HG02981 (cell line): ENCODE measurements around the gene TRABD2B.

Source experiments
- ATAC-seq: cut with Tn5 transposase; IDR thresholded peaks from one replicate; pipeline ENCODE4 v1.9.1; 2021; ENCODE audit warnings: mild to moderate bottlenecking, moderate library complexity; ENCODE audit not compliant: unreplicated experiment

Gene TRABD2B

DNA sequence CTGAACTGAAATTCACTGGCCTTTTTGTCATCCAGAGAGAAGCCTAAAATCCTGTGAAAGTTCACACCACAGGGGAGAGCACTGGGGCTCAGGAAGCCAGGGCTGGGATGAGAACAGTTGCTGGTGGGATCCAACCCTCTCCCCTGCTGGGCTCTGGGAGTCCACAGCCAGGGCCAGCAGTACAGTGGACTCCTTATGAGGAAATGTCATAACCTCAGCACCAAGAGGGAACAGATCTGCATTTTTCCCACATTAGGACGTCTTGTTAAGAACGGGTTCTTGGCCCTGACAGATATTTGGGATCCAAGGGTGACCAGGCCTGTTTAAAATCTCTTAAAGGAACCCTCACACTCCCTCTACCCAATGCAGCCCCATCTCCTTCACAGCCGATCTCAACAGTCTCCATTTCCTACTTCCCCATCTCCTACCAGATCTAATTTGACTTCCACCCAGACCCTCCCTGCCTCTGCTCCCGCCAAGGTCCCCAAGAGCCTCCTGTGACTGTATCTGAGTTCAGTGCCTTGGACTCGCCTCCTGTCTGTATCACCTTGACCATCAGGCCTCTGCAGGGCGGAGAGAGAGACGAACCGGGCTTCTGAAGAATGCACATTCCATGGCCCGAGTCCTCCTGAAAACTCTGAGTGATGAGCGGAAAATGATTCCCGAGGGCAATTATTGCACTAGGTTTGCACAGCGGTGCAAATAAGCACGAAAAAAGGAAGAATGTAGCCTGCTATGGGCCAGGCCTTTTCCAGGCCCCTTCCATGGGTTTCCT is 159.9 kb downstream of the TRABD2B start:
- ATAC-seq = no peak

DNA sequence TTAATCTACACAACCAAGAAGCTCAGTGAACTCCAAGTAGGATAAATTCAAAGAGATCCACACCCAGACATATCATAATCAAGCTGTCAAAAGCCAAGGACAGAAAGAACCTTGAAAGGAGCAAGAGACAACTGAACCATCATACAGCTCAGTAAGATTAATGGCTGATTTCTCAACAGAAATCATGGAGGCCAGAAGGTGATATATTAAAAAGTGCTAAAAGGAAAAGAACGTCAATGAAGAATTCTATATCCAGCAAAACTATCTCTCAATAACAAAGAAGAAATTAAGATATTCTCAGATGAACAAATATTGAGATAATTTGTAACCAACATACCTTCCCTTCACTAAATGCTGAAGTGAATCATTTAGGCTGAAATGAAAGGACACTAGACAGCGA is 161.8 kb downstream of the TRABD2B start:
- no peak for ATAC-seq

DNA sequence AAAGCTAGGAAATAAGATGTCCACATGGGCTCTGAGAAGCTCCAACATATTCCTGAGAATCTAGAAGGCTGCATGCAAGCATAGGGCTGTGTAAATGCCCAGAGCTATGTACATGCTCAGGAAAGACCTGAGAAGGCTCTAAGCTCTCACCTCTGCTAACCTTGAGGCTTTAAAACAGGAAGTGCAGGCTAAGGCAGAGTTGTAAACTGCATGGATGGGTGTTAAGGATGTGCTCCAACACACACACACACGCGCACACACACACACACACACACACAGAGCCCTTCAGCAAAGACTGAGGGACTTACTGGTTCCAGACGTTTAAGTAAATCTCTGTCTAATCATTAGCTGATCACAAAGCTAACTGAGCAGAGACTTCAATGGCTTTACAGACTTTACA is 162.9 kb downstream of the TRABD2B start:
- no peak for ATAC-seq

DNA sequence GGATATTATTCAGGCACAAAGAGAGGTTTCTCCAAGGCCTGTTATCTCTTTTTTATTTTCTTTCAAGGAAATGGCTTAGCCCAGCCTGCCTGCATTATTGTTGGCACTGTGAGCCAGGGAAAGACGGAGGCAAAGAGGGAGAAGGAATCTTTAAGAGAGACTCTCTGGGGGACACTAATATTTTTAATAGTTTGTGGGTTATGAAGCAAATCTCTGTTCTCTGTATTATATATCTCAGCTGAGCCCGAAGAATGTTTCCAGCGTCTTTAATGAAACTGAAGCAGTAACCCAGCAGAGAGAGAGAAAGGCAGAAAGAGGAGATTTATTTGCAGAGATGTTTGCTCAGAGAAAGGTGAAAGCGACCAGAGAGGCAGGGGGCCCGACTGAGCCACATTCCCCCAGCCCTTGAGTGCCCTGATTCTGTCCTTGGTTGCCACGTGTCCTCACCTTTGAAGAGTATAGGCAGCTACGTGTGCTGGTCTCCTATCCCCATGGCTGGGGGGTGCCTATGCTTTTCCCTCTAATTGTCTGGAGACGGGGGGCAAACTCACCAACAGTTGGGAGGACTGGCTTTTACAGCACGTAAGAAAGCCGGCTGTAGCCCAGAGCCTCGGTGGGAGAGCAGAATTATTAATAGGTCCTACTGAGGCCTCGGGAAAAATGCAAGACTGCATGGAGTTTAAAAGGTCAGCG is 166.4 kb downstream of the TRABD2B start:
- ATAC-seq = no peak

DNA sequence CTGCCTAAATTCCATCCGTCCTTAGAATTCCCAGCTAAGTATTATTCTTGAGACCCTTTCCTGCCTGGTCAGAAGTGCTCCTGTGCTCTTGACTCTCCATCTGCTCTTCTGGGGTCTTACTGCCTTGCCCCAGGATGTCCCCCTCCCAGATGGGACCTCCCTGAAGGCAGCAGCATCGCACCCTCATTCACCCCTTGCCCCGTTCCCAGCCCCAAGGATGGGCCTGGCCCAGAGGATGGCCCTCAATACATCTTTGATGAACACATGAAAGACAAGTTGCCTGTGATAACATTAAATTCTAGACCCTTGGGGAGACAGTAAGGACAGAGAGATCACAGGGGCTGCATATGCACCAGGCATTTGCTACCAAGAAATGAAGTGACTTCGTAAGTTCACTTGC is 167.2 kb downstream of the TRABD2B start:
- ATAC-seq = no peak

DNA sequence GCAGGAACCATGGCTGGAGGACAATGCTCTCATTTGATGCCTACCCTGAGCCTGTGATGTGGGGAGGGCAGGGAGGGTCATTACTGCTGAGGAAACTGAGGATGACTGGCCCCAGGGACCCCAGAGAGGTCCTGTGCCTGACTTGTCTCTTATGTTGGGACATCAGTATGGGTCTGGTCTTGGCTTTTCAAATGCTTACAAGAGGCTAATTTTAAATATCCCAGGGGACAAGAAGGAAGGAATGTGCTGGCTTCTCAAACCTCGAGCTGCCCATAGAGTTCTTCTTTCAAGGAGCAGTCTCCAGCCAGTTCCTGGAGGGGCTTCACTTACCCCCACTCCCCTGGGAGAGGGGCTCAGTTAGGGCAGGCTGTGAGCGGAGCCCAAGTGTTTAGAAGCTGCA is 168.2 kb downstream of the TRABD2B start:
- ATAC-seq = no peak

DNA sequence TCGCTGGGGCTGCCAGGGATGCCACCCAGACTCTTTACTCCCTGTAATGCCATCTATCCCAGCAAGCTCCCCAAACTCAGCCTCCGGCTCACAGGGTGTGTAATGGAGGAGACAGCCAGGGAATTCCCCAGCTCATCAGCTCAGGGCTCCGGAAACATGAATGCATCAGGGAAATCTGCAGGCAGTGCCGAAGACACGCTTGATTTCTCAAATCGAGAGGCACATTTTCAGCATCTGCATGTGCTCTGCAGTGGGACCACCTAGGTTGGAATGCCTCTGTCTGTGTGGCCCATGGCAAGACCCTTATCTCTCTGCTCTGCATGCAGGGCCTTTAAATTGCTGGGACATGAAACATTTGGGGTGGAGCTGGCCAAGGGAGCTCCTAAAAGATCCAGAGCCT is 170.1 kb downstream of the TRABD2B start:
- no peak for ATAC-seq

DNA sequence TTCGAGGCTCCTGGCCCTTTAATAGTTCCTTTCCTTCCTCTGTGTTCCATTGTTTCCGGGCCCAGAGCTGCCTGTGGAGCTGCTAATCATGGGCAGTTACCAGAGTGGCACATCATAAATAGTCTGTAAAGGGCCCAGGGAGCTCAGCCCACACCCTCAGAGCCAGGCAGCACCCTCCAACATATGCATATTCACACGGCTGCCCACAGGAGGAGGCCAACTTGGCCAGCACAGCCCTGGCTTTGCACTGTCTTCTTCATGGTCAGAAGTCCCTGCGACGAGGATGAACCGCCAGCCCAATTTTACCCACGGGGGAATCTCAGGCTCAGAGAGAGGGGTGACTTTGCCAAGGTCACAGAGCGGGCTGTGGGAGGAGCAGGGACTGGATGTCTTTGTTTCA is 172.5 kb downstream of the TRABD2B start:
- no peak for ATAC-seq

DNA sequence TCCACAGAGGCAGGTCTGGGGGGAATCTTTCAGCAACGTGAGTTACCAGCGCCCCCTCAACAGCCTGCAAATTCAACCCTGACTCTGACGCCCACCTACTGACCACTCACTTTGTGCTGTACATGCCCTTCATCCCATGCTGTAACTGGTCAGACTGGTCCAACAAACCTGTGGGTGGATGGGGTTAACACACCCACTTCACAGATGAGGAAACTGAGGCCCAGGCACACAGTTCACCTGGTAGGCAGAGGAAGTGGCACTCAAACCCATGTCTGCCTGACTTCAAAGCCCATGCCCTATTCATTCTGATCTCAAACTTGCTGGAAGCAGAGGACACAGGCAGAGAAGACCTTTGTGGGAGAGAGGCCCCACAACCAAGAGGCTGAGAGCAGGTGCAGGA is 172.9 kb downstream of the TRABD2B start:
- no peak for ATAC-seq

DNA sequence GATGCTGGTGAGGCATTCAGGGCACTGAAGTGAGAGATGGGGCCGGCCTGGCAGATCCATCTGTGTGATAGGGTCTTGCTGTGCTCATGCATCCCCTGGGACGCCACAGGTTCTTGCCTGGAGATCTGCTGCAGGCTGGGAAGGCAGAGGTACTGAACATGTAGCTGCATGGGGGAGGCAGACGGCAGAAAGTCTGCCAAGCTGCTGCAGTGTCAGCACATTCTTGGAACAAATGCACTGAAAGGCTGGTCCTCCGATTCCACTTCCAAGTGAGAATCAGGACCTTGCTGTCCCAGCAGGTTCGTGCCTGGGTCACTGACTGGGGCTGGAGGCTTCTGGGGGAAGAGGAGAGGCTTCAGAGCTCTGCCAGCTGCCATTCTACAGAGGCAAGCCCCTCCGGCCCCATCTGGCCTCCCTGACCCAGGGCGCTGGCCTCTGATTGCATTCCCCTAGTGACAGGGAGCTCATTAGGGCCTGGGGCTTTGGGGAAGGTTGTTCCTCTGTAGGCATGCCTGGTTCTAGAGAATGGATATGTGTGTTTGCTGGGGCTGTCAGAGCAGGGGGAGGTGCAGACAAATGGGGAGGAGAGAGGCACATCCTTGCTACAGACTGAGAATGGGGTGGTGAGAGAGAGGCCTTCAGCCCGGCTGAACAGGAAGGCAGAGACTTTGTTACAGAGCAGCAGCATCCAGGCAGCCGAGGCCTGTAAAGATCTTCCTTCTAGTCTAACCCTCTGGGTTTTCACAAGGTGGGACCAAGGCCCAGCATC is 174.0 kb downstream of the TRABD2B start:
- ATAC-seq = no peak

DNA sequence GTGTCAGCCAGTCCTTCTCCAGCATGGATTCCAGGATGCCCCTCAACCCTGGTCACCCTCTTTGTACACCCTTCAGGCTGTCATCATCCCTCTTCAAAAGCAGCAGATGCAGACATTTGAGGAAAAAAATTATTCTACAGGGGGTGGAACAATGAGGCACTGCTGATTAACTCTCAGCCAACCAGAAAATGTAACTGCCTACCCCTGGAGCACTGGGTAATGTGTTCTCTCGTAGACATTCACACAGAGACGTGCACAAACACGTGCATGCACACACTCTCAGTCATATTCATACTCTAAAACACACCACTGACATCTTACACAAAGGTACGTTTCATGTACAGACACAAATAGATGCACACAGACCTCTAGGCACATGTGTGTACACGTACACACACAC is 175.4 kb downstream of the TRABD2B start:
- no peak for ATAC-seq

DNA sequence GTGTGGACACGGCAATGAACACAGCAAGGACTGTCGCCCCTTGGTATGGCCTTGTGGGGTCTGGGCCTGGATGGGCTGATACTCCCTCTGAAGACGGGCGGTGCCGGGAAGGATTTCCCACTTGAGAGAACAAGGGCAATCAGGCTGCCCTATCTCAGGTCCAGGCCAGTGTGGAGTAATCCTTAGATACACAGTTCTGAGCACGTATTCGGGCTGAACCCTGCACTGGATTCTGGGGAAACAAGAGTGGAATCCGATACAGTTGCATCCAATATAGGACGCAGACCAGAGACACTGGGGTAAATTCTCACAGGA is 177.7 kb downstream of the TRABD2B start:
- no peak for ATAC-seq

DNA sequence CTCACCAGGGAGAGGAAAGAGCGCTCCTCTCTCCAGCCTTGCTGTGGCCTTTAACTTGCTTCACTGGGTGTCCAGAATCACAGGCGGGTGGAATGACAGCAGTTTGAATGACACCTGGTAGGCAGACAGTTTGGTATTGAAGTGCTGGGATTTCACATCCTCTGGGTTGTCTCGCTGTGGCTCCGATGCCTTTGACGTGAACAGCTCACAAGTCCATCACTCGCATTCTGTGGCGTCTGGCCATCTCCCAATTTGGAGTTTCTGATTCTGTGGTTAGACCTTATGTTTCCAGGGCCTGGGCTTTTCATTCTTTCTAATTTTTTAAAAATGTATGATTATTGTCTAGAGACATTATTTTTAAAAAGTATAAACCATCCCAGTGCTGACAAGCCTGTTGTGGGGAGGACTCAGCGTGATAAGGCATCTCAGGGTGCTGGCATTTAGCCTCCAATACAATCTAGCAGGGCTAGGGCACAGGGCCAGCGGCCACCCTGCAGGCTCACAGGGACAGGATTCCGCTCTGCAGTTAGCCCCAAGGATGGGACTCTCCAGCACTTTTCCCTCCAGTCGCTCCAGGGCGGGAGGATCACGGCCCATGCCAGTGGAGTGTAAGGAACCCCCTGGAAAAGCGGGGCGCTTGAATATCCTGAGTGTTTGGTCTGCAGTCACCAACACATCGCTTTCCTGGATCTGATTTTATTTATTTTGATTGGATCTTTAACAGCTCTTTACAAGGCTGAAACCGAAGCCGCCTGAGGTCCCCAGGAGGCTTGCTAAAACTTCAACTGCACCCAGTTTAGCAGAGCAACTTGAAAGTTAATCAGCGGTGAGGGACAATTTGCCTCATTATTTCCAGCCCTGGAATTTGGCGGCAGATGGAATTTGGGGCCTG is 178.3 kb downstream of the TRABD2B start:
- ATAC-seq = no peak

DNA sequence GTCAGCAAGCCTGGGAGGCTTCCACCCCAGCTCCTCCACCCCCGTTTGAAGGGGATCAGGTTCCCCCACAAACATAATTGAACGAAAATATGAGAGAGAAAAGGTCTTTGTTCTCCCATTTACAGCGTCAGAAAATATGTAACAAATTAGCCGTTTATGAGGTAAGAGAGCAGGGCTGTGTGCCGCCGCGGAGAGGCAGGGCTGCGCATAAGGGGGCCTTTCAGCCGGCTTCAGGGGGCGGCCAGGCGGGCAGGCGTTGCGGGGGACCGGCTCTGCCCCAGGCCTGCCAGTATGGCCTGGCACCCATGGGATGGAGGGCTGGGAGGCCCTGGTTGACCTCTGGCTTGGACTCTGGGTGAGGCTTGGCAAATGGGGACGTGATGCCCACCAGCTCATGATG is 179.3 kb downstream of the TRABD2B start:
- ATAC-seq = no peak

DNA sequence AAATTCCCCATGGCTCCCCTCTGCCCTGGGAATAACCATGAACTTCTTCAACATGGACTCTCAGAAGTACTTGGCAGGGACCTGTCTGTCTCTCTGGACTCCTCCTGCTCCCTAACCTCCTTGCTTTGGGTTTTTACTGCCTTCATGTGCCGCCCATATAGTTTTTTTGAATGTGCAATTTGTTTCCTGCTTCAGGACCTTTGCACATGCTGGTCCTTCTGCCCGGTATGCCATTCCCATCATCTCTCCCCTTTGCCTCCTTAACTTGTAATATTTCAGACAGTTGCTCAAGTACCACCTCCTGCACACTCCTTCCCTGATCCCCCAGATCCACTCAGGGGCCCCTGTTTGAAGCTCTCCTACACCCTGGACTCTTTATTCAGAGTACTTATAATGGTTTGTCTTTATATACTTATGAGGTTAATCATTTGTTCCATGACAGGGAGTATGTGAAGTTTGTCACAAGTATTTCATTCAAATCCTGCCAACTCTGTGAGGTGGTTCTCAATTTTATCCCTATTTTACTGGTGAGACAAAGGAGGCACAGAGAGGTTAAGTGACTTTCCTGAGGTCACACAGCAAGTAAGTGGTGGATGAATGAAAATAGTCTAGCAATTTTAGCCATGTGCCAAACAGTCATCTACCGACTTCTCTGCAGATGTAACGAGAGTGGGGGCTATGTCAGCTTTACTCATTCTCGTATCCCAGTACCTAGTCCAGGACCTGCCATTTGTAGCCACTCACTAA is 180.7 kb downstream of the TRABD2B start:
- no peak for ATAC-seq

DNA sequence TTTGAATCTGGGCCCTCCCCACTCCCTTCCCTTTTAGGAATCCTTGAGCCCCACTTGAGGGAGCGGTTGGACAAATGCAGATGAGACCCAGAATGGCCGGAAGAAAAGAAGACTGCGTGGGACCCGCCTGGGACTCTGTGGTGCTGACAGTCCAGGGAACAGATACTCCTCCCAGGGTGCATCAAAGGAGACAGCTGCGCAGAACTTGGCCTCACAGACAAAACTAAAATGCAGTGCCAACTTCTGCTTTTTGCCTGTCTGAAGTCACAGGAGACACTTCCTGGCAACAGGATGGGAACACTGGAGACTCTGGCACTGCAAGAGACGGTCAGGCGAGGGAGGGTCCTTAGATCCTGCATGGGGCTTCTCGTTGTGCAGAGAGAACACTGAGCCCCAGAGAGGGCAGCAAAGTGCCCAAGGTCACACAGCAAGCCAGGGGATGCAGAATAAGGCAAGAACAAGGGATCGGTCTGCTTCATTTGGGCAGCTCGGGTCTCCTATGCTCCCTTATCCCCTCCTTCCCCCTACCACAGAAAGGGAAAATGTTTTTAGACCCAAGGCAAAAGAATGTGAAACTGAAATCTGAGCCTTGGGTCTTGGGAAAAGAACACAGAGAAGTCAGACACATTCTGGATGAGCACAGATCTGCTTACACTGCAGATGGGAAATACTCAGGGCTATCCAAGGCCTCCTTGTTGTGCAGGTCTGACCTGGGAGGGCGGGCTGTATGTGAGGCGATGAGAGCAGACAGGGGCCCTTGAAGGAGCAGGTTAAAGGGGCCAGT is 182.4 kb downstream of the TRABD2B start:
- no peak for ATAC-seq

DNA sequence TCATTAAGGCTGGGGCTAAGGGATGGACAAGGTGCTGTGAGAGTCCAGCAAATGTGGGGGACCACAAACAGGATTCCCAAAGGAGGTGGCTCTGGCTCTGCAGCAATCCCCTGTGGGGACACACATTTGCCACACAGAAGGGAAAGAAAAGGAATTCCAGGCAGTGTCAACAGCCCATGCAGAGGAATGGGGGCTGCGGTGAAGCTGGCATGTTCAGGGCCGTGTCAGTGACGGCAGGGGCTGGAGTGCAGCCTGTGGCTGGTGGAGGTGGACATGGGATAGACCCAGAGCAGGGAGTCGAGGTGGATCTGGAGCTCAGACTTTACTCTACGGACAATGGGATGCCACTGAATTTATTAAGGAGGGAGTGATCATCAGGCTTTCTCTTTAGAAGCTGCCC is 183.2 kb downstream of the TRABD2B start:
- ATAC-seq = no peak

DNA sequence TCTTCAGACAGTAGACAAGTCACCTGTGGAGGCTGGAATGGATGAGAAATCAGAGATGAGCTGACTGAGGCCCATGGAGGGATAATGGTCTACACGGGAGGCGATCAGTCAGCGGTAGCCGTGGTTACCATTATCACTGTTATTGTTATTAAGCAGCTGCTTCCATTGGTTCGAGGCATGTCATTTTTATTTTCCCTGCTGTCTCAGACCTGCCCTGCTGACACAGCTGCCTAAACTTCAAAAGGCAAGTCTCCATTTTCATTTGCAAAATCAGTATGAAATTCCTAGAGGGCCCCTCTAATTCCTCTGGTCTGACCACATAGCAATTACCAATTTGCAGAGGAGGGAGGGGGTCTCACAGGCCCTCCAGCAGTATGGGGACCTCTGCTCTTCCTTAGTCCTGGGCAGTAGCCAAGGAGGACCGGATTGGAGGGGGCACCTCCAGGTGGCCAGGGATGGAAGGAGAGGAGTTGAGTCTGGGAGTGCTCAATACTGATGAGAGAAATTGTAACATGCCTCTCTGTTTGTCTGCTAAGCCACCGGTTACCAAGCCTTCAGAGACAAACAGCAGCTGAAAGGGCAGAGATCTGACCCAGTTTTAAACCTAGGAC is 184.2 kb downstream of the TRABD2B start:
- no peak for ATAC-seq
